ENCODE measurements around the gene ACOT4. TPM values are rescaled to one million over a fixed set of nuclear protein-coding genes. Genes with fewer than 3 reads are reported as not detected.

Gene ACOT4
- total and polyA plus RNA-seq, 2 of the 8 experiments (the other 6 are each of a cell fraction or from before 2014, with no cell fraction given): 0.80 to 1.1 TPM

DNA sequence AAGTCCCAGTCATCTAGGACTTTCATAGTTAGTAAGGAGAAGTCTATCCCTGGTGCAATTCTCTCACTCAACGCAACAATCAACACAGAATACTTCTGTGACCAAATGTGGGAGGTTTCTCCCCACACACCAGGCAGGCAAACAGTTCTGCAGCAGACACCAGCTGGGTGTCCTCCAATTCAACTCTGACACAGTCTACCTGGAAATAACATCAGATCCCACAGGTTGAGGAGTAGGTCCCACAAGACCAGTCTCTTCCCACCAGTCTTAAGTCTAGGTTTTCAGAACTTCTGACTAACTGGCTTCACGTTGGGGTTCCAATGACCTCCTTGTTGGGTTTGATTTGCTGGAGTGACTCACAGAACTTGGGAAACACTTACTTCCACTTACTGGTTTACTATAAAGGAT is 35.5 kb downstream of the ACOT4 start (continued):
- TF ChIP-seq EP300 (IDR thresholded peaks at IDR 0.05; ENCODE audit: borderline replicate concordance in 1 of 2, low read depth in 2 of 2, low read length in 2 of 2) (no peak), BCL11A (IDR thresholded peaks at IDR 0.05; ENCODE audit: low read depth in 2 of 2, low read length in 2 of 2) (no peak), ASH2L (IDR thresholded peaks at IDR 0.05; ENCODE audit: low read length) (no peak), NANOG (IDR thresholded peaks at IDR 0.05; ENCODE audit: insufficient read depth, low read depth, low read length, poor library complexity, severe bottlenecking) (no peak), FOSL1 (IDR thresholded peaks at IDR 0.05; ENCODE audit: insufficient read depth, low read depth, low read length) (no peak), CBX5 (IDR thresholded peaks at IDR 0.05; ENCODE audit: low read depth, low read length) (no peak), HDAC2 (IDR thresholded peaks at IDR 0.05; ENCODE audit: borderline replicate concordance in 1 of 2, low read depth in 2 of 2, low read length in 2 of 2) (no peak)
- TF ChIP-seq, protein P1, sequence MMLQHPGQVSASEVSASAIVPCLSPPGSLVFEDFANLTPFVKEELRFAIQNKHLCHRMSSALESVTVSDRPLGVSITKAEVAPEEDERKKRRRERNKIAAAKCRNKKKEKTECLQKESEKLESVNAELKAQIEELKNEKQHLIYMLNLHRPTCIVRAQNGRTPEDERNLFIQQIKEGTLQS (IDR thresholded peaks at IDR 0.05; ENCODE audit: insufficient read depth, low read depth, low read length): no peak

All from H1 (cell line).